Measurements from ENCODE around the gene CMTR1. TPM values are rescaled to one million over a fixed set of nuclear protein-coding genes. Genes with fewer than 3 reads are reported as not detected.

CMTR1 gene
- total and polyA plus RNA-seq, 9 donors = 18.7 to 45.0 (median 38.4) TPM

DNA sequence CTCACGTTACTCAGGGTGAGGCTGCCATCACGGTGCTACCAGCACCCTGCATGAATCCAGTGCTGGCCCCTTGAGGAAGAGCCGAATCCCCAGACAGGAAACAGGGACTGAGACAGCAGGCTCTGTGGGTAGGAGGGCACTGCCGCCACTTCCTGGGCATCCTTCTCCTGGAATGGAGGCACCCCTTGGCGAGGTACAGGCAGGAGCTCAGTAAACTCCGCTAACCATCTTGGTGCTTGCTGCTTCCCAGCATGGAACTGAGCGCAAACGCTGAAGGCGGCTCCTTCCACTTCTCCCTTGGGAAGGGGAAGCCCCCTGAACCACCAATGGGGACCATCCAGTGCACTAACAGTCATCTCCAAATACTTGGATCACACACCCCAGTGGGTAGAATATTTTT lies 80.1 kb downstream of the CMTR1 start:
- H3K27me3 ChIP-seq = no peaks in the 10 kb centered on the region
- no peak overlapping the region for H3K4me3 ChIP-seq
- DNase-seq = no peak
- WGBS, 3 donors = 50 to 77% (median 52%) methylated on average over 9 of the region's 9 CpGs
- intact Hi-C loops (cut with DNase I) = no loop called here
- no peaks in the 10 kb centered on the region for H3K9me3 ChIP-seq
- H3K4me1 ChIP-seq (ENCODE audit: insufficient read depth) = no peaks in the 10 kb centered on the region
- H3K27ac ChIP-seq = no peak overlapping the region
- TF ChIP-seq POLR2A (IDR thresholded peaks at IDR 0.05) (no peak), CTCF (IDR thresholded peaks at IDR 0.05) (no peak), EP300 (IDR thresholded peaks at IDR 0.05) (no peak)
- no peaks in the 10 kb centered on the region for H3K36me3 ChIP-seq

DNA sequence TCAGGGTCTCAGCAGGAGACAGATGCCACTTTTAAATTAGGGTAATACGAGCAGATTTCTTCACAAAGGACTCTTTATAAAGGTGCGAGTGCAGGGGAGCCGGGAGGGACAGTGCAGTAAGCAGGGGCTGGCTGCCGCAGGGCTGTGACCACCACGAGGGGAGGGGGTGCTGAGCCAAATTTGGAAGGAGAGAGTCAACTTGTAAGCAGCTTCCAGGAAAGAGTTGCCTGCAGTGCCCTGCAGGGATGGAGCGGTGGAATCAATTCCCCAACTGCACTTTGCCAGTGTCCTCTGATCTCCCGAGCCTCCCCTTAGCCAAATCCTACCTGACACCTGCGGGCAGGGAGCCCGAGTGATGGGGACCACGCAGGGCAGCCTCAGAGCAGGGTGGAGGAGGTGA lies 80.6 kb downstream of the CMTR1 start:
- no peak for DNase-seq
- TF ChIP-seq CTCF (IDR thresholded peaks at IDR 0.05) = no peak
- no peak for TF ChIP-seq POLR2A (IDR thresholded peaks at IDR 0.05)
- TF ChIP-seq EP300 (IDR thresholded peaks at IDR 0.05) = no peak
- Histone ChIP-seq H3K27me3 (no peaks in the 10 kb centered on the region), H3K4me1 (ENCODE audit: insufficient read depth) (no peaks in the 10 kb centered on the region), H3K9me3 (no peaks in the 10 kb centered on the region), H3K36me3 (no peaks in the 10 kb centered on the region), H3K4me3 (no peak overlapping the region), H3K27ac (no peak overlapping the region)
- intact Hi-C loops (cut with DNase I) = no loop called here
- 42 to 62% (median 45%) methylated on average over 10 of the region's 10 CpGs for WGBS, 3 donors

GRCh38 chr6:37514321-37514771 lies 81.3 kb downstream of the CMTR1 start:
- Histone ChIP-seq H3K27me3 (no peaks in the 10 kb centered on the region), H3K36me3 (no peaks in the 10 kb centered on the region), H3K4me1 (ENCODE audit: insufficient read depth) (no peaks in the 10 kb centered on the region), H3K4me3 (no peak overlapping the region), H3K27ac (no peak overlapping the region), H3K9me3 (no peaks in the 10 kb centered on the region)
- intact Hi-C loops (cut with DNase I) = no loop called here
- 57 to 72% (median 68%) methylated on average over 5 of the region's 5 CpGs for WGBS, 3 donors
- DNase-seq = no peak
- TF ChIP-seq CTCF (IDR thresholded peaks at IDR 0.05) = no peak
- TF ChIP-seq POLR2A (IDR thresholded peaks at IDR 0.05) = no peak
- TF ChIP-seq EP300 (IDR thresholded peaks at IDR 0.05) = no peak

GRCh38 chr6:37514837-37515236 lies 81.8 kb downstream of the CMTR1 start:
- intact Hi-C loops (cut with DNase I) = no loop called here
- 75 to 88% (median 76%) methylated on average over 7 of the region's 7 CpGs for WGBS, 3 donors
- Histone ChIP-seq H3K27me3 (no peaks in the 10 kb centered on the region), H3K4me3 (no peak overlapping the region), H3K27ac (no peak overlapping the region), H3K9me3 (no peaks in the 10 kb centered on the region), H3K36me3 (no peaks in the 10 kb centered on the region), H3K4me1 (ENCODE audit: insufficient read depth) (no peaks in the 10 kb centered on the region)
- TF ChIP-seq EP300 (IDR thresholded peaks at IDR 0.05) (no peak), CTCF (IDR thresholded peaks at IDR 0.05) (no peak), POLR2A (IDR thresholded peaks at IDR 0.05) (no peak)
- no peak for DNase-seq

GRCh38 chr6:37515712-37516075 lies 82.7 kb downstream of the CMTR1 start:
- intact Hi-C loops (cut with DNase I) = no loop called here
- Histone ChIP-seq H3K4me1 (ENCODE audit: insufficient read depth) (no peaks in the 10 kb centered on the region), H3K4me3 (no peak overlapping the region), H3K27ac (no peak overlapping the region), H3K27me3 (no peaks in the 10 kb centered on the region), H3K36me3 (no peaks in the 10 kb centered on the region), H3K9me3 (no peaks in the 10 kb centered on the region)
- WGBS, 3 donors = 82 to 84% (median 84%) methylated on average over 9 of the region's 9 CpGs
- DNase-seq = no peak
- no peak for TF ChIP-seq EP300 (IDR thresholded peaks at IDR 0.05)
- TF ChIP-seq CTCF (IDR thresholded peaks at IDR 0.05) = no peak
- no peak for TF ChIP-seq POLR2A (IDR thresholded peaks at IDR 0.05)

Measured in ovary (tissue), 9 donors.